Esophagus squamous epithelium (tissue), 5 donors: ENCODE data around the gene ABCF1. TPM values are rescaled to one million over a fixed set of nuclear protein-coding genes. Genes with fewer than 3 reads are reported as not detected.
A peak's percentile ranks its signal among the peaks of the same experiment; 100 is the strongest.

Experiments used
- DNase-seq: peaks from one replicate; lab custom pipeline; 2025; lab: John Stamatoyannopoulos, UW
- H3K27ac ChIP-seq, 4 donors: fragments of 200-600 bp; sonication (generic); one replicate each; pipeline ENCODE4 v1.5.1; 2016 to 2019; ENCODE audit warnings: mild to moderate bottlenecking in 1 of 4
- H3K27me3 ChIP-seq, 4 donors: fragments of 200-600 bp; sonication (generic); 1 replicate in 3 of 4; 2 replicates in 1 of 4; pipeline versions ENCODE4 v1.5.1 to v1.6.0; 2017 to 2021; ENCODE audit warnings: antibody characterized with exemption in 1 of 4
- H3K36me3 ChIP-seq, 3 donors: fragments of 200-600 bp; sonication (generic); one replicate each; pipeline ENCODE4 v1.5.1; 2016 to 2019
- H3K4me1 ChIP-seq, 3 donors: fragments of 200-600 bp; sonication (generic); one replicate each; pipeline ENCODE4 v1.5.1; 2017 to 2019
- H3K4me3 ChIP-seq, 4 donors: fragments of 200-600 bp; sonication (generic); 1 replicate in 3 of 4; 2 replicates in 1 of 4; pipeline ENCODE4 v1.5.1; 2016 to 2019; ENCODE audit warnings: mild to moderate bottlenecking in 2 of 4, moderate library complexity in 1 of 4
- H3K9me3 ChIP-seq, 3 donors: fragments of 200-600 bp; sonication (generic); one replicate each; pipeline ENCODE4 v1.5.1; 2016 to 2019
- POLR2A ChIP-seq, 4 donors: fragments of 450-650 bp; IDR thresholded peaks; one replicate each; pipeline ENCODE4 v1.6.1; 2017; ENCODE audit warnings: antibody characterized with exemption in 4 of 4, mild to moderate bottlenecking in 4 of 4, moderate library complexity in 3 of 4
- WGBS, 2 donors: methylation state at CpG; one replicate each; pipeline ENCODE4 v1.1.5; 2018; 5-methylcytosine and 5-hydroxymethylcytosine counted together
- intact Hi-C: fragments of 100-400 bp; cut with DNase I; formaldehyde crosslinking; loops from one replicate; pipeline ENCODE4 v1.15.0; 2022
- total RNA-seq, 4 donors: library from RNA; depleted of rRNA; stranded (reverse); fragments of >200 nt; gene quantifications; one replicate each; pipeline ENCODE4 v1.1.0, GENCODE V29; 2016
- TF ChIP-seq, protein P1 (sequence below), 6 experiments: fragments of 450-650 bp in 4 of 6; fragments of 200-600 bp in 2 of 6; sonication (generic) in 2 of 6; IDR thresholded peaks; one replicate each; pipeline ENCODE4 v1.5.1; 2016 to 2019; ENCODE audit warnings: antibody characterized with exemption in 6 of 6, mild to moderate bottlenecking in 4 of 6, moderate library complexity in 4 of 6
- donor health status: DM: yes; HTN: yes; CAD: no.

The ABCF1 gene
- total RNA-seq, 4 donors from 2014 or later = 31.0 to 42.3 (median 36.0) TPM

DNA sequence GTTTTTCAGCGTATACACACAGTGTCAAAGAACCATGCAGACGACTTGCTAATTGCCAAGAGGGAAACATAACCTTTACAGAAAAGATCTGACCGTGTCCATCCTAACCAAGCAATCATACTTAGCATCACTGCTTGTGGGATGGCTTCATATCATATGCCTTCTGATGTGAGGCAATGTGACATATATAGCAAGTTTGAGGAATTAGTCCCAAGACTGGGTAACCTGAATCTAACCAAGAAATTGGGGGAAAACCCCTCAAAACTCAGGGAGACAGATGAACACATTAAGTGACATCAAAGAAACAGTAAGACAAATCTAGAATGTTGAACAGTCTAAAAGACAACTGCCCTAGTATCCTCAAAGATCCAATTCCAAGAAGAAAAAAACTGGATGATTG lies 33.3 kb upstream of the ABCF1 start:
- H3K27ac ChIP-seq = no peak overlapping the region
- H3K4me3 ChIP-seq = no peak overlapping the region
- H3K4me1 ChIP-seq = peaks cover 0 to 16% (median 5%) of the 10 kb centered on the region in 3 donors
- WGBS, 2 donors = 82 to 86% methylated on average over 3 of the region's 3 CpGs
- TF ChIP-seq, protein P1, sequence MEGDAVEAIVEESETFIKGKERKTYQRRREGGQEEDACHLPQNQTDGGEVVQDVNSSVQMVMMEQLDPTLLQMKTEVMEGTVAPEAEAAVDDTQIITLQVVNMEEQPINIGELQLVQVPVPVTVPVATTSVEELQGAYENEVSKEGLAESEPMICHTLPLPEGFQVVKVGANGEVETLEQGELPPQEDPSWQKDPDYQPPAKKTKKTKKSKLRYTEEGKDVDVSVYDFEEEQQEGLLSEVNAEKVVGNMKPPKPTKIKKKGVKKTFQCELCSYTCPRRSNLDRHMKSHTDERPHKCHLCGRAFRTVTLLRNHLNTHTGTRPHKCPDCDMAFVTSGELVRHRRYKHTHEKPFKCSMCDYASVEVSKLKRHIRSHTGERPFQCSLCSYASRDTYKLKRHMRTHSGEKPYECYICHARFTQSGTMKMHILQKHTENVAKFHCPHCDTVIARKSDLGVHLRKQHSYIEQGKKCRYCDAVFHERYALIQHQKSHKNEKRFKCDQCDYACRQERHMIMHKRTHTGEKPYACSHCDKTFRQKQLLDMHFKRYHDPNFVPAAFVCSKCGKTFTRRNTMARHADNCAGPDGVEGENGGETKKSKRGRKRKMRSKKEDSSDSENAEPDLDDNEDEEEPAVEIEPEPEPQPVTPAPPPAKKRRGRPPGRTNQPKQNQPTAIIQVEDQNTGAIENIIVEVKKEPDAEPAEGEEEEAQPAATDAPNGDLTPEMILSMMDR (IDR thresholded peaks at IDR 0.05) = no peak
- no peak for TF ChIP-seq POLR2A (IDR thresholded peaks at IDR 0.05)
- no peaks in the 10 kb centered on the region for H3K9me3 ChIP-seq
- no peaks in the 10 kb centered on the region for H3K27me3 ChIP-seq
- no peaks in the 10 kb centered on the region for H3K36me3 ChIP-seq
- intact Hi-C loops = no loop called here
- no peak for DNase-seq

- TF ChIP-seq, protein P1 (IDR thresholded peaks at IDR 0.05) = peak; percentile 93 to 98 (median 97)
- no peak for TF ChIP-seq POLR2A (IDR thresholded peaks at IDR 0.05)
- WGBS, 2 donors = 10 to 11% methylated on average over 23 of the region's 23 CpGs
These were observed 29.5 kb upstream of the ABCF1 start for GRCh38 chr6:30541515-30542403.

DNA sequence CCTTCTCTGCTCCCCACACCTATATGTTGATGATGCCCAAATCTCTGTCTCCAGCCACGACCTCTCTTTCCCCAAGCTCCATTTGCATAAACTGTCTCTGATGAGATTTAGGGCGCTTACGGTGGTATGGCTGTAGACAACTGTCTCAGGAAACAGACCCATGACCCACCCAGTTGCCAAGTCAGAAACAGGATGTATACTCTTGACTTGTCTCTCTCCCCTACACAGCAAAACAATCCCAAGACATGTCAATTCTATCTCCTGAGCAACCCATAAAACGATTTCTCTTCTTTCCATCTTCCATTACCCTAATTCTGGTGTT lies 28.9 kb upstream of the ABCF1 start:
- Histone ChIP-seq H3K27me3 (no peaks in the 10 kb centered on the region), H3K9me3 (no peaks in the 10 kb centered on the region), H3K4me3 (peak overlapping the region in 2 of 4 donors; percentile 33 to 50), H3K4me1 (peaks cover 3 to 23% (median 5%) of the 10 kb centered on the region in 3 donors), H3K27ac (peak overlapping the region; percentile 9 to 47 (median 40)), H3K36me3 (peaks cover 0 to 21% (median 0%) of the 10 kb centered on the region in 3 donors)
- 17 to 48% methylated on average over 4 of the region's 4 CpGs for WGBS, 2 donors
- no peak for DNase-seq
- no peak for TF ChIP-seq POLR2A (IDR thresholded peaks at IDR 0.05)
- TF ChIP-seq, protein P1 (IDR thresholded peaks at IDR 0.05) = no peak
- intact Hi-C loops = loop anchor here (10.0 kb wide), 1 partner anchor 52 kb away; no protein-coding TSS in a partner anchor

More at GRCh38 chr6:30541515-30542403, 29.5 kb upstream of the ABCF1 start:
- H3K4me3 ChIP-seq = peak overlapping the region in 3 of 4 donors; percentile 33 to 50 (median 34)
- peaks cover 3 to 23% (median 5%) of the 10 kb centered on the region in 3 donors for H3K4me1 ChIP-seq
- H3K9me3 ChIP-seq = no peaks in the 10 kb centered on the region
- peak overlapping the region in 2 of 4 donors; percentile 45 to 53 for H3K27ac ChIP-seq
- intact Hi-C loops = loop anchor here (10.0 kb wide), 1 partner anchor 53 kb away; no protein-coding TSS in a partner anchor
- DNase-seq = no peak
- H3K36me3 ChIP-seq = peaks cover 0 to 15% (median 0%) of the 10 kb centered on the region in 3 donors
- H3K27me3 ChIP-seq = no peaks in the 10 kb centered on the region

DNA sequence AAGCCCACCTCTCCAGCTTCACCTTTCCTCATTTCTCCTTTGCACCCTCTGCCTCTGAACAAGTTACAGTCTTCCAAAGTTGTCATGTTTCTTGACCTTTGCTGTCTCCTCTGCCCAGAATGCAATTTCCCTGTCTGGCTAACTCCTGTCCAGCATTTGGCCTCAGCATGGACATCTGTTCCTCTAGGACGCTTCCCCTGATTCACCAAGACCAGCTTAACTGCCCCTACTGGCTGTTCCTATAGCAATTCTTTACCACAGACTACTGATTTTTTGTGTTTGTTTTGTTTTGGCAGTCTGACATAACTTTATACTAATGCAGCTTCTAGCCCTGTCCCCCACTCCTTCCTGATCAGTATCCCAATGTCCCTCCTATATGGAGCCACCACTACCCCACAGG lies 28.3 kb upstream of the ABCF1 start:
- intact Hi-C loops = loop anchor here (10.0 kb wide), 1 partner anchor 52 kb away; no protein-coding TSS in a partner anchor
- WGBS, 2 donors = 55 to 83% methylated on average over 1 of the region's 1 CpG
- Histone ChIP-seq H3K4me3 (no peak overlapping the region), H3K36me3 (peaks cover 0 to 26% (median under 1%) of the 10 kb centered on the region in 3 donors), H3K27me3 (no peaks in the 10 kb centered on the region), H3K4me1 (peaks cover 3 to 23% (median 5%) of the 10 kb centered on the region in 3 donors), H3K27ac (peak overlapping the region; percentile 9 to 47 (median 40)), H3K9me3 (no peaks in the 10 kb centered on the region)
- DNase-seq = no peak
- TF ChIP-seq, protein P1 (IDR thresholded peaks at IDR 0.05) = no peak
- TF ChIP-seq POLR2A (IDR thresholded peaks at IDR 0.05) = no peak

DNA sequence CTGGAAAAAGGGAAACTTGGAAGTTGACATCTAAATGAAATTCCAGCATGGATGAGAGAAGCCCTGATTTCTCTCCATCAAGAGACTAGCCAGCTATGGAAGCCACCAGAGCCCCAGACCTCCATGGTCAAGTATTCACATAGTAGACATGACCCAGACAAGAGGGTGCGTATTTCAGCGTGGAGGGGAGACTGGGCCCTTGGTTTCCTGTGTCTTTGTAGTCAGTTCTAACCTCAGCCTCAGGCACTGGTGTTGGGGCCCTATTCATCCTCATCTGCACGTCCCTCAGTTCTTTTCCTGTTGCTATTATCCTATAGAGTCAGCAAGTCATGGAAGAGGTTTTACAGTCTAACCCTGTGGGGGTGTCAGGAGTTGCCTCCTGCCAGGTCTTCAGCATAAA lies 27.4 kb upstream of the ABCF1 start:
- Histone ChIP-seq H3K4me1 (peaks cover 3 to 23% (median 5%) of the 10 kb centered on the region in 3 donors), H3K27ac (no peak overlapping the region), H3K9me3 (no peaks in the 10 kb centered on the region), H3K36me3 (peaks cover 0 to 35% (median 8%) of the 10 kb centered on the region in 3 donors), H3K27me3 (no peaks in the 10 kb centered on the region), H3K4me3 (no peak overlapping the region)
- DNase-seq = no peak
- WGBS, 2 donors = 91 to 92% methylated on average over 3 of the region's 3 CpGs
- TF ChIP-seq POLR2A (IDR thresholded peaks at IDR 0.05) = no peak
- TF ChIP-seq, protein P1 (IDR thresholded peaks at IDR 0.05) = no peak
- intact Hi-C loops = loop anchor here (10.0 kb wide), 1 partner anchor 51 kb away; no protein-coding TSS in a partner anchor
